BLaER1 treated with 17β-estradiol and CSF1 and Interleukin-3, amounts not matched to agents 10 nM and 100 nM (cell line): Measurements from ENCODE around the gene OOEP.

ENCODE experiments used
- H3K27ac ChIP-seq, 11 experiments: shearing (Covaris generic); formaldehyde crosslinking; 2 replicates each; pipeline ENCODE4 v1.8.1; 2022
- H3K27me3 ChIP-seq, 11 experiments: shearing (Covaris generic); formaldehyde crosslinking; 2 replicates each; pipeline ENCODE4 v1.8.1; 2022
- H3K36me3 ChIP-seq, 11 experiments: shearing (Covaris generic); formaldehyde crosslinking; 2 replicates each; pipeline ENCODE4 v1.8.1; 2022
- H3K4me1 ChIP-seq, 10 experiments: shearing (Covaris generic); formaldehyde crosslinking; 2 replicates each; pipeline ENCODE4 v1.8.1; 2022
- H3K4me2 ChIP-seq, 11 experiments: shearing (Covaris generic); formaldehyde crosslinking; 2 replicates each; pipeline ENCODE4 v1.8.1; 2022
- H3K4me3 ChIP-seq, 10 experiments: shearing (Covaris generic); formaldehyde crosslinking; 2 replicates each; pipeline ENCODE4 v1.8.1; 2022
- H3K9ac ChIP-seq, 11 experiments: shearing (Covaris generic); formaldehyde crosslinking; 2 replicates each; pipeline ENCODE4 v1.8.1; 2022
- H3K9me3 ChIP-seq, 11 experiments: shearing (Covaris generic); formaldehyde crosslinking; replicated peaks in 1 of 11; 2 replicates each; pipeline ENCODE4 v1.8.1; 2022
- H4K20me1 ChIP-seq, 11 experiments: shearing (Covaris generic); formaldehyde crosslinking; 2 replicates each; pipeline ENCODE4 v1.8.1; 2022
- Cebpa-rat ChIP-seq, 11 experiments: shearing (Covaris generic); IDR thresholded peaks; 2 replicates each; pipeline ENCODE4 v1.8.1; 2022

OOEP gene

GRCh38 chr6:73371984-73372383, 2.3 kb upstream of the OOEP start:
- Histone ChIP-seq H3K4me1 (no peaks in the 10 kb centered on the region), H3K27me3 (no peaks in the 10 kb centered on the region), H3K9ac (no peak overlapping the region), H3K9me3 (peaks cover 20 to 35% (median 30%) of the 10 kb centered on the region in 11 experiments), H4K20me1 (no peaks in the 10 kb centered on the region), H3K4me2 (no peak overlapping the region), H3K27ac (no peak overlapping the region), H3K36me3 (no peaks in the 10 kb centered on the region), H3K4me3 (no peak overlapping the region)
- no peak for TF ChIP-seq Cebpa-rat (IDR thresholded peaks at IDR 0.05)

GRCh38 chr6:73369157-73369556, 540 bp downstream of the OOEP start:
- no peak for TF ChIP-seq Cebpa-rat (IDR thresholded peaks at IDR 0.05)
- Histone ChIP-seq H3K9me3 (peaks cover 21 to 40% (median 32%) of the 10 kb centered on the region in 11 experiments), H3K36me3 (no peaks in the 10 kb centered on the region), H4K20me1 (no peaks in the 10 kb centered on the region), H3K4me1 (no peaks in the 10 kb centered on the region), H3K4me2 (no peak overlapping the region), H3K27me3 (no peaks in the 10 kb centered on the region), H3K4me3 (no peak overlapping the region), H3K27ac (no peak overlapping the region), H3K9ac (no peak overlapping the region)

DNA sequence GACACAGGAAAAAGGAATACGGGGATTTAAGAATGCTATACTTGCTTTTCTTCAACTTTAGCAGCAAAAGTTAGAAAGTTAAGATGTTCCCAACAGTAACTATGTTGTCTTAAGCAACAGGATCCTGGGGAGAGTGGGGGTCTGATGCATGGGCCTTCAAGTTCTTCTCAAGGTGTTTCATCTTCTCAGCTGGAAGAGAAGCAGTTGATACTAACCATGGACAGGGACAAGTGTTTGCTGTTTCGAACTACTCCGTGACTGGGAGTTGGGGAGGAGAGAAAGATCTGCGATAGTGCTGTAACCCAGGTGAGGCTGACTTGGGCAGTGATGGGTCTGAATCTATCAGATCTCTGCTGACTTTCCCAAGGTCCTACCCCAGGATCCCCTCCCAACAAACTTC, 1.0 kb downstream of the OOEP start:
- H3K27ac ChIP-seq: no peak overlapping the region

GRCh38 chr6:73367761-73368355, 1.8 kb downstream of the OOEP start:
- H3K9ac ChIP-seq: no peak overlapping the region
- no peak overlapping the region for H3K4me3 ChIP-seq
- no peaks in the 10 kb centered on the region for H4K20me1 ChIP-seq
- no peaks in the 10 kb centered on the region for H3K4me1 ChIP-seq
- peaks cover 30 to 53% (median 43%) of the 10 kb centered on the region in 11 experiments for H3K9me3 ChIP-seq
- no peak overlapping the region for H3K27ac ChIP-seq
- TF ChIP-seq Cebpa-rat (IDR thresholded peaks at IDR 0.05): no peak
- no peak overlapping the region for H3K4me2 ChIP-seq
- H3K36me3 ChIP-seq: no peaks in the 10 kb centered on the region
- H3K27me3 ChIP-seq: no peaks in the 10 kb centered on the region

More for the DNA sequence above, 1.0 kb downstream of the OOEP start:
- Histone ChIP-seq H4K20me1 (no peaks in the 10 kb centered on the region), H3K27me3 (no peaks in the 10 kb centered on the region), H3K4me3 (no peak overlapping the region), H3K9ac (no peak overlapping the region), H3K4me1 (no peaks in the 10 kb centered on the region), H3K4me2 (no peak overlapping the region), H3K36me3 (no peaks in the 10 kb centered on the region), H3K9me3 (peaks cover 22 to 45% (median 37%) of the 10 kb centered on the region in 11 experiments)
- no peak for TF ChIP-seq Cebpa-rat (IDR thresholded peaks at IDR 0.05)

DNA sequence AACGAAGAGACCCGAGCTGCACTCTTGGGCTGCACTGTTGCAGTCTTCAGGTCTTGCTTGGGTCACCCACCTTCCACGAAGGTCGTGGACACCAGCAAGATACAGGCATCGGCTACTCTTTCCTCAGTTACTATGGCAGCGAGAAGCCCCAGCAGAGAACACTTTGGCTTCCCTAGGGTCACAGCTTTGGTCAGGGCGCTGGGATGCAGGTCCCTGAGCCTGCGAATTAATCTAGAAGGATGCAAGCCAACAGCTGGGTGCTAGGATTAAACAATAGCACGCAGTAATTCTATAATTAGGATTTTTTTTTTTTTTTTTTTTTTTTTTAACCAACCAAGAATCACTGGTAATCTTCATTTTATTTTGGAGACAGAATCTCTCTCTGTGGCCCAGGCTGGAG, 5.1 kb downstream of the OOEP start:
- no peaks in the 10 kb centered on the region for H3K27me3 ChIP-seq
- H4K20me1 ChIP-seq: no peaks in the 10 kb centered on the region
- H3K9ac ChIP-seq: no peak overlapping the region
- H3K4me1 ChIP-seq: no peaks in the 10 kb centered on the region
- H3K36me3 ChIP-seq: no peaks in the 10 kb centered on the region
- no peak overlapping the region for H3K4me3 ChIP-seq
- no peak overlapping the region for H3K4me2 ChIP-seq
- H3K27ac ChIP-seq: no peak overlapping the region
- H3K9me3 ChIP-seq: peaks cover 13 to 32% (median 25%) of the 10 kb centered on the region in 11 experiments; a peak in 21 of 22 replicates
- TF ChIP-seq Cebpa-rat (IDR thresholded peaks at IDR 0.05): no peak

DNA sequence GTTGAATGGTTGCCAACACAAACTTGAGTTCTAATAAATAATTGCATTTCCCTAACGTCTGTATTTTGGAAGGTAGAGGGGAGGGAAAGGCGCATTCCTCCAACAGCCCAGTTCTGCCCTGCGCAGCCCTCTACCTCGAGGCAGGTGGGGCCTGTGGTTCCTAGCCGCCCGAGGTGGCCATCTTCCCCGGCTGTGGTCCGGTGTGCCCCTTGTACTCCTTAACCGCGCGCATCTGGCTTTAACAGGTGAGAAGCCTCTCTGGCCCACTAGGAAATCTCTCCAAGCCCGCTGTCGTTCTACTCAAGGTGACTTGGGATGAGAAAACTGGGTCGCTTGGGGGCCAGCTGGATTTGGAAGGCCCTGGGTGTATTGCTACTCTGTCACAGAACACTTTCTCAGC, 5.6 kb downstream of the OOEP start:
- Histone ChIP-seq H4K20me1 (no peaks in the 10 kb centered on the region), H3K27ac (no peak overlapping the region), H3K36me3 (no peaks in the 10 kb centered on the region), H3K4me3 (no peak overlapping the region), H3K27me3 (no peaks in the 10 kb centered on the region), H3K4me2 (no peak overlapping the region), H3K9ac (no peak overlapping the region), H3K9me3 (peaks cover 13 to 28% (median 23%) of the 10 kb centered on the region in 11 experiments; a peak in 21 of 22 replicates), H3K4me1 (no peaks in the 10 kb centered on the region)
- TF ChIP-seq Cebpa-rat (IDR thresholded peaks at IDR 0.05): no peak

- no peaks in the 10 kb centered on the region for H3K27me3 ChIP-seq
- peaks cover 13 to 26% (median 22%) of the 10 kb centered on the region in 11 experiments; a peak in 21 of 22 replicates for H3K9me3 ChIP-seq
- no peaks in the 10 kb centered on the region for H4K20me1 ChIP-seq
- no peak overlapping the region for H3K4me2 ChIP-seq
- no peaks in the 10 kb centered on the region for H3K4me1 ChIP-seq
- H3K36me3 ChIP-seq: no peaks in the 10 kb centered on the region
- no peak overlapping the region for H3K27ac ChIP-seq
- no peak overlapping the region for H3K4me3 ChIP-seq
- TF ChIP-seq Cebpa-rat (IDR thresholded peaks at IDR 0.05): no peak
- no peak overlapping the region for H3K9ac ChIP-seq
Measured at GRCh38 chr6:73363537-73363875, 6.2 kb downstream of the OOEP start.

DNA sequence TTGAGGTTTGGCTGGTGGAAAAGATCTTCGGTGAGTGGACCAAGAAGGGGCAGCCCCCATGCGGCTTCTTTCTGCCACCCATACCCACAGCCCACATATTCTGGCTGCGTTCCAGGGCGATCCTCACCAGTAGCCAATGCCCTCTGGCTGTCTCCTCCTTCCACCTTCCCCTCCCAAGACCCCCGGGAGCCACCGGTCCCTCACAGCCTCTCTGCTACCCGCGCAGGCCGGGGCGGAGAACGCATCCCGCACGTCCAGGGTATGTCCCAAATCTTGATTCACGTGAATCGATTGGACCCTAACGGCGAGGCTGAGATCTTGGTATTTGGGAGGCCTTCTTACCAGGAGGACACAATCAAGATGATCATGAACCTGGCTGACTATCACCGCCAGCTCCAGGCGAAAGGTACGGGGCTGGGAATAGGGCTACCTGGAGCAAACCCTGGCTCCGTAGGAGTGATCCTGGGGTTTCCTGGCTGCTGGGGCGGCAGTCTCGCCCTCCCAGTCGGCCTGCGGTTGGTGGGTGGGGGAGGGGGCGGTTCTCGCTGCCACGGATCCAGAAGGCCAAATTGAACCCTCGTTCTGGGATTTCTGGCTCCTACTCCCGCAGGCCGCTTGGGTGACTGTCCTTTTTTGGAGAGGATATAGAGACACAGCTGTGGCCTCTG, 6.7 kb downstream of the OOEP start:
- no peak overlapping the region for H3K9ac ChIP-seq
- H3K4me2 ChIP-seq: no peak overlapping the region
- no peak for TF ChIP-seq Cebpa-rat (IDR thresholded peaks at IDR 0.05)

GRCh38 chr6:73362358-73362757, 7.3 kb downstream of the OOEP start, which contains the start of gene KHDC3L:
Gene KHDC3L, plus strand, starts transcription at chr6:73362658. Its CDS starts 72 bp downstream, at chr6:73362730.
- H3K27ac ChIP-seq: no peak within 1 kb of the TSS
- H3K36me3 ChIP-seq: no peaks in the 10 kb centered on the region
- TF ChIP-seq Cebpa-rat (IDR thresholded peaks at IDR 0.05): no peak
- H3K4me2 ChIP-seq: no peak within 1 kb of the TSS
- H3K9me3 ChIP-seq: peaks cover 13 to 26% (median 22%) of the 10 kb centered on the region in 11 experiments; a peak in 21 of 22 replicates
- H3K4me3 ChIP-seq: no peak within 1 kb of the TSS
- H4K20me1 ChIP-seq: no peaks in the 10 kb centered on the region
- H3K27me3 ChIP-seq: no peaks in the 10 kb centered on the region
- H3K9ac ChIP-seq: no peak within 1 kb of the TSS
- no peaks in the 10 kb centered on the region for H3K4me1 ChIP-seq

More for the DNA sequence above, 6.7 kb downstream of the OOEP start:
- Histone ChIP-seq H3K4me1 (no peaks in the 10 kb centered on the region), H3K27ac (no peak overlapping the region), H3K36me3 (no peaks in the 10 kb centered on the region), H3K4me3 (no peak overlapping the region), H4K20me1 (no peaks in the 10 kb centered on the region), H3K27me3 (no peaks in the 10 kb centered on the region), H3K9me3 (peaks cover 13 to 26% (median 22%) of the 10 kb centered on the region in 11 experiments; a peak in 21 of 22 replicates)
